ENCODE measurements around the gene TERC.

- TF ChIP-seq CTCF (IDR thresholded peaks at IDR 0.05) (no peak), POLR2A (IDR thresholded peaks at IDR 0.05; ENCODE audit: low read depth) (no peak), POLR2AphosphoS5 (IDR thresholded peaks at IDR 0.05) (no peak), EP300 (IDR thresholded peaks at IDR 0.05) (no peak)
Measured at GRCh38 chr3:169787120-169787519, 22.3 kb upstream of the TERC start.
